ENCODE data around the gene OR5M10.
"Not testable (repeated sequence)": the region's sequence is repeated elsewhere in the genome, so short reads cannot be mapped to it uniquely, and the experiment has no call there.

The OR5M10 gene

DNA sequence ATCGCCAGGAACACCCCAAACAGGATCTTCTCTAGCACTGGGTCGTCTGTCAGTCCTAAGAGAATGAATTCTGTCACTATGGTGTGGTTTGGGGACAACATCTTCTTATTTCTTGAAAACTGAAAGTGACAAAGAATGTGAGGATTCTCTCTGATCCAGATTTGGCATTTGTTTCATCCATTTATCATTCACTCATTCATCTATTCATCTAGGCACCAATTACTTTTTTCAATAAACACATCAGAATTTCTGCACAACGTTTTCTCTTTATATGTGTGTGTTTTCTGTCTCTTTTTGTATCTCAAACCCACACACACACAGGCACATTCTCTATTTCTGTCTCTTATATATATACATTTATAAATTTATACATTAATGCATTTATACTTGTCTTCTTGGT, at the start of gene OR5M10:
OR5M10 (minus strand) TSS at position 101 of the 400 bp plus-strand sequence; CDS start at position 101, 0 bp downstream.
- no peak for DNase-seq

DNA sequence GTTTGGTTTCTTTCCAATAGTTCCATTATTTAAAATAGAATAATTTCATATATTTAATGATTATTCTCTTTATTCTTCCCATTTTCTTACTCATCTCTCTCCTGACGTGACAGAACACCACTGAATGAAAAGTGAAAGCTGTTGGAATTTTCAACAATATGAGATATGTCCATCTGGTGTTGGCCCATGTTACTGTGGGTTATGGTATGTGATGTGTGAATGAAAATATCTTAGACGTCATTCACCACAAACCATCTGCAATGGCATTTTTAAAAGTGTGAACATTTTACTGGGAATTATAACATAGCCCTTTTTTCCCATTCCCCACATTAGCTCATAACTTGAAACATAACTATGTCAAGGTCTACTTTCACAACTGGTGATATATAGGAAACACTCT, 48.4 kb upstream of the OR5M10 start:
- no peak for DNase-seq

DNA sequence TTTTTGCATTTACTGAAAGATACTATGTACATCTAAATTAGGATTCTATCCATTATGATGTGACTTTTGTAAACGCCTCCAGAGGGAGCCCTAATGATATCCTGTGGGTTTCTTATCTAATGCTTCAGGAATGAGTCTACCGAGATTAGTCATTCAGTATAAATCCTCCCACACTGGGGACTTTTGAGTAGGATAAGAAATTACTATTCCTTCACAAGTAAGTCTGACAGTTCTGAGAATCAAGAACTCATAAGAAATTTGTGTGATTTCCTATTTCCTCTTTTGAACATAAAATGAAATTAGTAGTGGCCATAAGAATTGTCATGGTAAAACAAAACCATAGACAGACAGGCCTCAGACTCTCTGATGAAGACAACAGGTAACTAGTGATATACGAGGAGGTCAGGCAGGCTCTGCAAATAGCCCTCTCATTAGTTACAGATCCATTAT, 47.2 kb upstream of the OR5M10 start:
- DNase-seq = no peak

DNA sequence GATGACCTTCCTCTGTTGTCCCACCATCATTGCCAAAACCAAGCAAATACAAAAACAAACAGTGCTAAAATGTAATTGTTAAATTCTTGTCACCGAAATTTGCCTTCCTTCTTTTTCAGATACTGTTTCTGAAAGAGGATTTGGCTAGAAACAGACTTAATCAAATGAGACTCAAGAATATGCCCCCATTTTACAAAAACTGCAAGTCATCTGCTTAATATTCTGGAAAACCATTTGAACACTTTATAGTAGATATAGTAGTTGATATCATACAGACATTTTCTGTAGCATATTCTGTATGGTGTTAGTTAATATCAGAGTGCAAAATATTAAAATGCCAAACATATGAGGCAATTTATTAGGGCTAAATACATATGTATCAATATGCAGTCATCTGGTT, 33.7 kb upstream of the OR5M10 start:
- no peak for DNase-seq

DNA sequence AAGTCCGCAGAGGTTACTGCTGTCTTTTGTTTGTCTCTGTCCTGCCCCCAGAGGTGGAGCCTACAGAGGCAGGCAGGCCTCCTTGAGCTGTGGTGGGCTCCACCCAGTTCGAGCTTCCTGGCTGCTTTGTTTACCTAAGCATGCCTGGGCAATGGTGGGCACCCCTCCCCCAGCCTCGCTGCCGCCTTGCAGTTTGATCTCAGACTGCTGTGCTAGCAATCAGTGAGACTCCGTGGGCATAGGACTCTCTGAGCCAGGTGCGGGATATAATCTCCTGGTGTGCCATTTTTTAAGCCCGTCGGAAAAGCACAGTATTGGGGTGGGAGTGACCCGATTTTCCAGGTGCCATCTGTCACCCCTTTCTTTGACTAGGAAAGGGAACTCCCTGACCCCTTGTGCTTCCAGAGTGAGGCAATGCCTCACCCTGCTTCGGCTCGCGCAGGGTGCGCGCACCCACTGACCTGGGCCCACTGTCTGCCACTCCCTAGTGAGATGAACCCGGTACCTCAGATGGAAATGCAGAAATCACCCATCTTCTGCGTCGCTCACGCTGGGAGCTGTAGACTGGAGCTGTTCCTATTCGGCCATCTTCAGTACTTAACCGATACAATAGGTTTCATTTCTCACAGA, 14.7 kb upstream of the OR5M10 start:
- not testable (repeated sequence) for DNase-seq

DNA sequence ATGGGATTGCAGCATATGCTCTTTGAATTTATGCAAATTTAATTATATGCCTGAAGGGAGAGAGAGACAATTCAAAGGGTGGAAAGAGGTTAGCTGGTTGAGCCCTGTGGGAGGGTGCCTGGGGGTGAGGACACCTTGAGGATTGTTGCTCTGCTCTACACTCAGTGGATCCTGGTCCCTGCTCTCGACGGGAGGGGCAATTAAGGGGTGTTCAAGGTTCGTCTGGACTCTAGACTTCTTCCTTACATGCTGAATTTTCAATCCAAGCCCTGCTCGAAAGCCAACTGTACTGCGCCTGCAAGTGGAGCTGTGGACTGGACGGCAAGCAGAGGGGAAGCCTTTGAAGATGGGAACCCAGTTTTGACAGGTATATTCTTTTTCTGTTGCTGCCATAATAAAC, 18.9 kb downstream of the OR5M10 start:
- DNase-seq = no peak

DNA sequence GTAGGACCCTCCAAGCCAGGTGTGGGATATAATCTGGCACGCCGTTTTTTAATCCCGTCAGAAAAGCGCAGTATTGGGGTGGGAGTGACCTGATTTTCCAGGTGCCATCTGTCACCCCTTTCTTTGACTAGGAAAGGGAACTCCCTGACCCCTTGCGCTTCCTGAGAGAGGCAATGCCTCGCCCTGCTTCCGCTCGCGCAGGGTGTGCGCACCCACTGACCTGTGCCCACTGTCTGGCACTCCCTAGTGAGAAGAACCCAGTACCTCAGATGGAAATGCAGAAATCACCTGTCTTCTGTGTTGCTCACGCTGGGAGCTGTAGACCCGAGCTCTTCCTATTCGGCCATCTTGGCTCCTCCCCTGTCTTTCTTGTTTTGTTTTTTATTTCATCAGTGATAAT, 22.8 kb downstream of the OR5M10 start:
- not testable (repeated sequence) for DNase-seq

DNA sequence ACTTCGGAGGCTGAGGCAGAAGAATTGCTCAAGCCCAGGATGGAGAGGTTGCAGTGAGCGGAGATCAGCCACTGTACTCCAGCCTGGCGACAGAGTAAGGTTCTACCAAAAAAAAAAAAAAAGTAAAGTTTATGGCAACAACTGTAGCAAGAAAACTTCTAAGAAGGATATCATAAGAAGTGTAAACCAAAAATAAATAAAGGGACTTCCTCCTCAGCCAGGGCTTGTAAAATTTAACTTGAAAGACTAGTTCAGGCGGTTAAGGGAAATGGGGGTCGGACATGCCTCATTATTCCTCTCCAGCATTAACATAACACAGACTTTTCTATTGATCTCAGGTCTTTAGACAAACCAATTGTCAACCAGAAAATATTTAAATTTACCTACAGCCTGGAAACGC, 32.0 kb downstream of the OR5M10 start:
- DNase-seq = no peak

DNA sequence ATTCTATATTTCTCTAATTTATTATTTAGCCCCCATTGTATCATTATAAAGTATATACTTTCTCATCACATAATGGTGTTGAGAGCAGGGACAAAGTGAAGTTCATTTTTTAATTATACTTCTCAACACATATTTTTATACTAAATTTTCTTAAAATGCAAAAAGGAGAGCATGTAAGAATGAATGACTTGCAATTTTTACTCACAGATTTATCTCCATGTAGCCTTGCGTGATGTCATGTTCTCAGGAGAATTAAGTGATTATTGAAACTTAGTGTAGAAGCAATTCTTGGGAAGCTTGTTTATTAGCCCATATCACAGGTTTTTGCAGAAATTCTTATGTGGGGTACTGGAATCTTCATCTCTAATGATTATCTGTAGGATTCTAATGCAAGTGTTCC, 33.8 kb downstream of the OR5M10 start:
- DNase-seq = no peak

DNA sequence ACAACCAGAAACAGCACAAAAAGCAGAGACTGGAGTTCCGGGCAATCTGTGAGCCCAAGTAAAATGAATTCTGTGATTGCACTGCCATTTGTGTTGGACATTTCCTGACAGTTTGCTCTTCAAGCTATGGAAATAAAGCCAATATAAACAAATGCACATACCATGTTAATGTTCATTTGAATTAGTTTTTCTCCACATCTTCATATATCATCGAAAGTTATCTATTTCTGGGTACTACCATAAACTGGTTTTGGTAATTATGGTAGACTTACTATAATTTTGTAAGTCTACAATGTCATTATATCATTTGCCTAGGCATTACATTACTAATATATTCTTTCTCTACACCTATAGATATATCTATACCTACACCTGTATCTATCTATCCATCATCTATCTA, 34.4 kb downstream of the OR5M10 start, which contains the start of gene OR5M11:
OR5M11 (minus strand) TSS at position 101 of the 400 bp plus-strand sequence; CDS start at position 101, 0 bp downstream.
- DNase-seq = no peak

DNA sequence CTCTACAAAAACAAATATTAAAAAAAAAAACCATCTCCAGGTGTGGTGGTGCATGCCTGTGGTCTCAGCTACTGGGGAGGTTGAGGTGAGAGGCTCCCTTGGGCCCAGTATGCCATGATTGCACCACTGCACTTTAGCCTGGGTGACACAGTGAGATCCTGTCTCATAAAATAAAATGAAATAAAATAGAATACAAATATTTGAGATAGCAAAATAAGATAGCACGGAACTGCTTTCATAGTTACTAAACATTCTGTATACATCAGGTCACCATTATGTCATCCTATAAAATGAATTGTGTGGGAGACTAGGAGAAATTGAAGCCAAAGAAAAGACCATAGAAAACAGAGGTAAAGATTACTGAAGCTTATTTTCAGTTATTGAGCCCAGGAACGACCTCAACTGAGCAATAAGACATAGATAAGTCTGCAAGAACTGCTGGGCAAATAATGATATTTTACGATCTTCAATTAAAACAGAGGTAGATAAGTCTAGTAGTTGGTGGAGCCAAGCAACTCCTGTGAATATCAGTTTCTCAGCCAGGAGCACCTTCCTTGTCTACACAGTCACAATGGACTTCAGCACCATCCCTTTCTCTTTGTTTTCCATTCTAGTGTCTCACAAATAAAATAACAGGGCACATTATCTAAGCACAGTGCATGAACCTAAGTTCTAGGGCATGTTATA, 44.3 kb downstream of the OR5M10 start:
- DNase-seq = no peak

DNA sequence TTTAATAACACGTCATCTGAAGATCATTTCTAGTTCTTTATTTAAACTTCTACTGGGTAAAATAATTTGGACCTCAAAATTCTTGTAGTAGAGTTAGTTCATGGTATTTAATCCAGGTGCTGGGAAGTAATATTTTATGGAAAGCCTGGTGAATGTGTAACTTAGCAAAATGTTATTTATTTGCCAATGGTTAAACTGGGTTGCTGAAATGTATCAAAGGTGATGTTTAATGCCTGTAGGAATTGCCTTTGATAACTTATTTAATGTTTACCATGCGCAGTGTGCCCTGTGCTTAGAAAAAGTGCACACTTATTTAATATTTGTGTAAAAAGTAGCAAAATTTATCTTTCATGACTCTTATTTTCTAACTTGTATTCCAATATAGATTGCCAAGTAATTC, 45.7 kb downstream of the OR5M10 start:
- DNase-seq = no peak

All from activated CD8-positive, alpha-beta memory T cell treated with anti-CD3 and anti-CD28 coated beads, Interleukin-2, amount 50 U/mL, for 4 hours (primary cell).